SK-N-SH (cell line): ENCODE data around the gene GRIP1.

ENCODE experiments used
- EZH2phosphoT487 ChIP-seq: fragments of 200-600 bp; sonication (generic); IDR thresholded peaks from 2 replicates; pipeline ENCODE4 v1.6.1; 2017; ENCODE audit warnings: low read depth, mixed run types, mild to moderate bottlenecking, antibody characterized with exemption, moderate library complexity, borderline replicate concordance
- FOSL2 ChIP-seq: IDR thresholded peaks from 2 replicates; pipeline ENCODE4 v1.4.0; 2012; ENCODE audit warnings: low read depth, mild to moderate bottlenecking, moderate library complexity, borderline replicate concordance
- FOXM1 ChIP-seq: IDR thresholded peaks from 2 replicates; pipeline ENCODE4 v1.4.0; 2012; ENCODE audit warnings: low read depth, mild to moderate bottlenecking
- GABPA ChIP-seq: IDR thresholded peaks from 2 replicates; pipeline ENCODE4 v1.4.0; 2012; ENCODE audit warnings: low read depth, mild to moderate bottlenecking
- GATA2 ChIP-seq: sonication (generic); formaldehyde crosslinking; IDR thresholded peaks from 2 replicates; pipeline ENCODE4 v1.5.0; 2020; ENCODE audit warnings: mild to moderate bottlenecking, missing genetic modification reagents
- JUND ChIP-seq: IDR thresholded peaks from 2 replicates; pipeline ENCODE4 v1.4.0; 2012
- MEF2A ChIP-seq: IDR thresholded peaks from 2 replicates; pipeline ENCODE4 v1.4.0; 2012; ENCODE audit warnings: low read depth, borderline replicate concordance
- TF ChIP-seq, protein P1 (sequence below): fragments of 200-600 bp; sonication (generic); IDR thresholded peaks from 2 replicates; pipeline ENCODE4 v1.6.1; 2017; ENCODE audit warnings: antibody characterized with exemption, mild to moderate bottlenecking, moderate library complexity

DNA sequence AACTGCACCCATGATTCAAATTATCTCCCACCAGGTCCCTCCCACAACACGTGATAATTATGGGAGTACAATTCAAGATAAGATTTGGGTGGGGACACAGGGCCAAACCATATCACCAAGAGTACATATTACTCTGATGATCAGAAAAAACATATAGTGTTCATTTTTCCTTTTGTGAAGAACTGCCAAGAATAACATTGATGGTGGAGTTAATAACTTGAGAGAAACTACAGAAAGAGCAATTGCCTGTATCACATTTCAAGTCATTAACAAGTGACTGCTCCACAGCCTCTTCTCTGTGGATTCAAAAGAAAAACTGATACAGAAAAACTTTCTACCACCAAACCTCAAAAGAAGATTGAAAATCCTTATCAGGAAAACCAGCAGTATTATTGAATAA lies 34.7 kb downstream of the GRIP1 start:
- TF ChIP-seq, protein P1, sequence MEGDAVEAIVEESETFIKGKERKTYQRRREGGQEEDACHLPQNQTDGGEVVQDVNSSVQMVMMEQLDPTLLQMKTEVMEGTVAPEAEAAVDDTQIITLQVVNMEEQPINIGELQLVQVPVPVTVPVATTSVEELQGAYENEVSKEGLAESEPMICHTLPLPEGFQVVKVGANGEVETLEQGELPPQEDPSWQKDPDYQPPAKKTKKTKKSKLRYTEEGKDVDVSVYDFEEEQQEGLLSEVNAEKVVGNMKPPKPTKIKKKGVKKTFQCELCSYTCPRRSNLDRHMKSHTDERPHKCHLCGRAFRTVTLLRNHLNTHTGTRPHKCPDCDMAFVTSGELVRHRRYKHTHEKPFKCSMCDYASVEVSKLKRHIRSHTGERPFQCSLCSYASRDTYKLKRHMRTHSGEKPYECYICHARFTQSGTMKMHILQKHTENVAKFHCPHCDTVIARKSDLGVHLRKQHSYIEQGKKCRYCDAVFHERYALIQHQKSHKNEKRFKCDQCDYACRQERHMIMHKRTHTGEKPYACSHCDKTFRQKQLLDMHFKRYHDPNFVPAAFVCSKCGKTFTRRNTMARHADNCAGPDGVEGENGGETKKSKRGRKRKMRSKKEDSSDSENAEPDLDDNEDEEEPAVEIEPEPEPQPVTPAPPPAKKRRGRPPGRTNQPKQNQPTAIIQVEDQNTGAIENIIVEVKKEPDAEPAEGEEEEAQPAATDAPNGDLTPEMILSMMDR: no peak
- TF ChIP-seq MEF2A (no peak), FOXM1 (no peak), JUND (no peak), EZH2phosphoT487 (no peak), GATA2 (CRISPR knock-in tag) (no peak), FOSL2 (no peak), GABPA (no peak)
